Measurements from ENCODE around the gene JAKMIP2.
"Not testable (repeated sequence)": the region's sequence is repeated elsewhere in the genome, so short reads cannot be mapped to it uniquely, and the experiment has no call there.

The JAKMIP2 gene

GRCh38 chr5:147819261-147819770 lies 36.8 kb upstream of the JAKMIP2 start:
- TF ChIP-seq POLR2AphosphoS5 (IDR thresholded peaks at IDR 0.05; ENCODE audit: borderline replicate concordance, low read depth, low read length) (peak; percentile 21; the same call in 1 of the 2 replicates), EZH2 (IDR thresholded peaks at IDR 0.05) (no peak)
- H3K27ac ChIP-seq = peak overlapping the region; percentile 84
- peak overlapping the region; percentile 53 for H3K9ac ChIP-seq (ENCODE audit: insufficient read length)
- H3K9me3 ChIP-seq (ENCODE audit: low read depth, low read length) = no peaks in the 10 kb centered on the region; the same call in 1 of the 2 replicates
- H3K4me3 ChIP-seq = peak overlapping the region; percentile 18
- H3K36me3 ChIP-seq (ENCODE audit: insufficient read depth, low read length) = no peaks in the 10 kb centered on the region
- no peak for DNase-seq (ENCODE audit: low read depth, low spot score)

GRCh38 chr5:147818290-147818689 lies 35.8 kb upstream of the JAKMIP2 start:
- Histone ChIP-seq H3K27ac (peak overlapping the region; percentile 84; the same call in 1 of the 2 replicates), H3K9ac (ENCODE audit: insufficient read length) (no peak overlapping the region), H3K4me3 (no peak overlapping the region), H3K36me3 (ENCODE audit: insufficient read depth, low read length) (no peaks in the 10 kb centered on the region), H3K9me3 (ENCODE audit: low read depth, low read length) (no peaks in the 10 kb centered on the region; the same call in 1 of the 2 replicates)
- TF ChIP-seq EZH2 (IDR thresholded peaks at IDR 0.05) = no peak
- TF ChIP-seq POLR2AphosphoS5 (IDR thresholded peaks at IDR 0.05; ENCODE audit: borderline replicate concordance, low read depth, low read length) = no peak
- TF ChIP-seq FOXP2 (optimal IDR thresholded peaks at IDR 0.05; ENCODE audit: control extremely low read depth, extremely low read length, insufficient read depth) = no peak
- no peak for DNase-seq (ENCODE audit: low read depth, low spot score)

- H3K27ac ChIP-seq = no peak overlapping the region
- no peak overlapping the region for H3K4me3 ChIP-seq
- DNase-seq (ENCODE audit: low read depth, low spot score) = no peak
- H3K9ac ChIP-seq (ENCODE audit: insufficient read length) = no peak overlapping the region
- no peaks in the 10 kb centered on the region for H3K36me3 ChIP-seq (ENCODE audit: insufficient read depth, low read length)
- TF ChIP-seq POLR2AphosphoS5 (IDR thresholded peaks at IDR 0.05; ENCODE audit: borderline replicate concordance, low read depth, low read length) (no peak), EZH2 (IDR thresholded peaks at IDR 0.05) (no peak), FOXP2 (optimal IDR thresholded peaks at IDR 0.05; ENCODE audit: control extremely low read depth, extremely low read length, insufficient read depth) (no peak)
- H3K9me3 ChIP-seq (ENCODE audit: low read depth, low read length) = no peaks in the 10 kb centered on the region; the same call in 1 of the 2 replicates
These were observed 31.2 kb upstream of the JAKMIP2 start for GRCh38 chr5:147813696-147814095.

GRCh38 chr5:147809830-147810666 lies 27.5 kb upstream of the JAKMIP2 start:
- TF ChIP-seq EZH2 (IDR thresholded peaks at IDR 0.05) (no peak), POLR2AphosphoS5 (IDR thresholded peaks at IDR 0.05; ENCODE audit: borderline replicate concordance, low read depth, low read length) (no peak), FOXP2 (optimal IDR thresholded peaks at IDR 0.05; ENCODE audit: control extremely low read depth, extremely low read length, insufficient read depth) (no peak)
- Histone ChIP-seq H3K9me3 (ENCODE audit: low read depth, low read length) (no peaks in the 10 kb centered on the region), H3K27ac (no peak overlapping the region), H3K4me3 (no peak overlapping the region), H3K36me3 (ENCODE audit: insufficient read depth, low read length) (no peaks in the 10 kb centered on the region), H3K9ac (ENCODE audit: insufficient read length) (no peak overlapping the region)
- no peak for DNase-seq (ENCODE audit: low read depth, low spot score)

GRCh38 chr5:147805030-147805454 lies 22.5 kb upstream of the JAKMIP2 start:
- Histone ChIP-seq H3K27ac (no peak overlapping the region), H3K9me3 (ENCODE audit: low read depth, low read length) (no peaks in the 10 kb centered on the region), H3K4me3 (peak overlapping the region; percentile 36), H3K9ac (ENCODE audit: insufficient read length) (no peak overlapping the region), H3K36me3 (ENCODE audit: insufficient read depth, low read length) (no peaks in the 10 kb centered on the region)
- peak; percentile 92 for DNase-seq (ENCODE audit: low read depth, low spot score)
- TF ChIP-seq EZH2 (IDR thresholded peaks at IDR 0.05) = no peak
- peak; percentile 78; the same call in 1 of the 2 replicates for TF ChIP-seq POLR2AphosphoS5 (IDR thresholded peaks at IDR 0.05; ENCODE audit: borderline replicate concordance, low read depth, low read length)
- TF ChIP-seq FOXP2 (optimal IDR thresholded peaks at IDR 0.05; ENCODE audit: control extremely low read depth, extremely low read length, insufficient read depth) = peak; percentile 27

GRCh38 chr5:147804334-147804733 lies 21.8 kb upstream of the JAKMIP2 start:
- no peak overlapping the region; the same call in 1 of the 2 replicates for H3K4me3 ChIP-seq
- no peak overlapping the region for H3K9ac ChIP-seq (ENCODE audit: insufficient read length)
- DNase-seq (ENCODE audit: low read depth, low spot score) = no peak
- H3K9me3 ChIP-seq (ENCODE audit: low read depth, low read length) = no peaks in the 10 kb centered on the region
- H3K27ac ChIP-seq = peak overlapping the region; percentile 61
- no peaks in the 10 kb centered on the region for H3K36me3 ChIP-seq (ENCODE audit: insufficient read depth, low read length)
- TF ChIP-seq FOXP2 (optimal IDR thresholded peaks at IDR 0.05; ENCODE audit: control extremely low read depth, extremely low read length, insufficient read depth) = no peak
- TF ChIP-seq EZH2 (IDR thresholded peaks at IDR 0.05) = no peak
- TF ChIP-seq POLR2AphosphoS5 (IDR thresholded peaks at IDR 0.05; ENCODE audit: borderline replicate concordance, low read depth, low read length) = no peak

GRCh38 chr5:147803926-147804325 lies 21.4 kb upstream of the JAKMIP2 start:
- Histone ChIP-seq H3K9ac (ENCODE audit: insufficient read length) (no peak overlapping the region), H3K36me3 (ENCODE audit: insufficient read depth, low read length) (no peaks in the 10 kb centered on the region), H3K27ac (no peak overlapping the region; the same call in 1 of the 2 replicates), H3K4me3 (no peak overlapping the region), H3K9me3 (ENCODE audit: low read depth, low read length) (no peaks in the 10 kb centered on the region)
- DNase-seq (ENCODE audit: low read depth, low spot score) = no peak
- TF ChIP-seq EZH2 (IDR thresholded peaks at IDR 0.05) (no peak), FOXP2 (optimal IDR thresholded peaks at IDR 0.05; ENCODE audit: control extremely low read depth, extremely low read length, insufficient read depth) (no peak), POLR2AphosphoS5 (IDR thresholded peaks at IDR 0.05; ENCODE audit: borderline replicate concordance, low read depth, low read length) (no peak)

- H3K4me3 ChIP-seq; H3K9ac ChIP-seq (ENCODE audit: insufficient read length); H3K36me3 ChIP-seq (ENCODE audit: insufficient read depth, low read length); H3K9me3 ChIP-seq (ENCODE audit: low read depth, low read length); H3K27ac ChIP-seq; DNase-seq (ENCODE audit: low read depth, low spot score): not testable (repeated sequence)
These were observed 20.6 kb upstream of the JAKMIP2 start for GRCh38 chr5:147803161-147803560.

Data from SK-N-MC (cell line).